Mesendoderm (in vitro differentiated cells): Measurements from ENCODE around the gene SEMA3C.
A peak's percentile ranks its signal among the peaks of the same experiment; 100 is the strongest.

Source experiments
- DNase-seq: peaks from one replicate; pipeline ENCODE4 v3.0.0; 2013
- H2AK5ac ChIP-seq: 2 replicates; pipeline ENCODE4 v1.6.1; 2013; ENCODE audit warnings: low read length, inconsistent platforms
- H2BK120ac ChIP-seq: 2 replicates; pipeline ENCODE4 v1.6.1; 2013; ENCODE audit warnings: low read depth, mild to moderate bottlenecking, low read length, moderate library complexity, mixed read lengths
- H2BK15ac ChIP-seq: replicated peaks from 2 replicates; pipeline ENCODE4 v1.6.1; 2013; ENCODE audit warnings: low read depth, mild to moderate bottlenecking, moderate library complexity
- H2BK5ac ChIP-seq: 2 replicates; pipeline ENCODE4 v1.6.1; 2013; ENCODE audit warnings: low read length, inconsistent platforms
- H3K18ac ChIP-seq: 2 replicates; pipeline ENCODE4 v1.6.1; 2013; ENCODE audit warnings: mild to moderate bottlenecking, low read length, mixed read lengths
- H3K23ac ChIP-seq: one replicate; pipeline ENCODE4 v1.6.1; 2013; ENCODE audit warnings: low read length
- H3K27ac ChIP-seq: 2 replicates; pipeline ENCODE4 v1.5.1; 2013; ENCODE audit warnings: low read depth, mild to moderate bottlenecking, inconsistent platforms, low read length, moderate library complexity
- H3K27me3 ChIP-seq: 2 replicates; pipeline ENCODE4 v1.6.1; 2013; ENCODE audit warnings: low read length, control low read depth, mild to moderate bottlenecking, inconsistent platforms; ENCODE audit not compliant: insufficient read depth, poor library complexity
- H3K36me3 ChIP-seq: 2 replicates; pipeline ENCODE4 v1.6.1; 2013; ENCODE audit warnings: low read length, inconsistent platforms; ENCODE audit not compliant: control insufficient read depth, insufficient read depth
- H3K4ac ChIP-seq: one replicate; pipeline ENCODE4 v1.6.1; 2013; ENCODE audit warnings: low read depth, mild to moderate bottlenecking, low read length, moderate library complexity
- H3K4me1 ChIP-seq: 2 replicates; pipeline ENCODE4 v1.6.1; 2013; ENCODE audit warnings: low read depth, low read length, inconsistent platforms; ENCODE audit not compliant: control insufficient read depth
- H3K4me2 ChIP-seq: 2 replicates; pipeline ENCODE4 v1.6.1; 2013; ENCODE audit warnings: low read length
- H3K4me3 ChIP-seq: 2 replicates; pipeline ENCODE4 v1.5.1; 2013; ENCODE audit warnings: mild to moderate bottlenecking, low read length
- H3K56ac ChIP-seq: one replicate; pipeline ENCODE4 v1.6.1; 2013; ENCODE audit warnings: low read length
- H3K79me1 ChIP-seq: 2 replicates; pipeline ENCODE4 v1.6.1; 2013; ENCODE audit warnings: low read length, inconsistent platforms
- H3K79me2 ChIP-seq: 2 replicates; pipeline ENCODE4 v1.6.1; 2013; ENCODE audit warnings: mild to moderate bottlenecking, low read length; ENCODE audit not compliant: control insufficient read depth, insufficient read depth
- H3K9ac ChIP-seq: 2 replicates; pipeline ENCODE4 v1.6.1; 2013; ENCODE audit warnings: low read length, inconsistent platforms
- H4K5ac ChIP-seq: one replicate; pipeline ENCODE4 v1.6.1; 2013; ENCODE audit warnings: low read length
- H4K8ac ChIP-seq: one replicate; pipeline ENCODE4 v1.6.1; 2013; ENCODE audit warnings: low read depth, mild to moderate bottlenecking, control low read depth, low read length, moderate library complexity
- WGBS: extraction: QIAGEN DNeasy Blood & Tissue Kit; methylation state at CpG from one replicate; pipeline ENCODE4 v1.1.7; 2013; ENCODE audit warnings: low lambda C conversion rate, missing lambda C conversion rate; ENCODE audit not compliant: insufficient coverage; ENCODE audit errors: extremely low coverage; 5-methylcytosine and 5-hydroxymethylcytosine counted together

SEMA3C gene

DNA sequence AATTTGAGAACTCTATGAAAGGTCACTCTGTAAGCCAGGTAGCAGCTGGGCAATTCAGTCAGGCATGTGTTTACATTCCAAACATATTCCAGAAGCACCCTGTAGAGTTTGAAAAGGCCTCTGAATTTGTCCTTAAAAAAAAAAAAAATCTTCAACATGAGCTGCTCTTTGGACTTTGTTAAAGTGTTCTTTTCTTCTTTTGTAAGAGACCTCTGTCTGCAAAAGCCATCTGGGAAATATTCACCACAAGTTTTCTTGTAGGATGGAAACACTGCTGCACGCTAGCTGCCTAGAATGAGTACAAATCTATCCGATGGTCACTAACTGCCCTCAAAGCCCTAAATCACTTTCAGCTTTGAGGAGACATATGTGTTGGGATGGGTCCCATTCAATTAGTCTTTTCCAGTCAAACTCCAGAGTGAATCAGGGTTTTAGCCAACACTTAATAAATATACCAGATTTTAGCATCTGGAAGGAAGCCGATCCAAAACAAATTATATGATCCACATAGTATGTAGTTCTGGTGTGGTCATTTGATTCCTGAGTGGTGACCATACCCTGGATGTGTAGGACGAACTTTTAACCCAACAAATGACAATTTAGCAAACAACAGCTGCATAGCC lies 194.5 kb downstream of the SEMA3C start:
- no peak overlapping the region for H3K4ac ChIP-seq

DNA sequence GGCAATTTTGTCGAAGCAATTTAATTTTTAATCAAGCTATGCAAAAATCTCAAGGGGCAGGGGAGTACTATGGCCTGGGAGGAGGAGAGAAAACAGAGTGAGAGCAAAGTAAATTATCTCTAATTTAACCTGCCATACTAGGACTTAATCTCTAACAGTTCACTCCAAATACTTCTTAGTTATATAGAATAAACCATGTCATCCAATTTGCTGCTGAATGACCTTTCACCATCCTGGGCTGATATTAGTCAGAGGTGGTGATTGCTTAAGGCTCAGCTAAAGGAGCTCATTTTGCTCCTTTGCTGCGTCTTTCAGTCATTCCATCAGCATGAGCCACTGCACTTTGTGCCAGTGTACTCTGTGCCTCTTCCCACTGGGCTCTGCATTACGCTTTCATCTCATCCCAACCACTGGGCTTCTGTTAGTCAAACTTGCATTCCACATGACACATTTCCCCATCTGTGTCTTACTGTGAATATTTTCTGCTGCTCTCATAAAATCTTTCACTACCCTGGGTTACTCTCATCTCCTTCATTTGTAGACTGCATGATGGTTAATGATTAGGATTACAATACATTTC lies 196.1 kb downstream of the SEMA3C start:
- Histone ChIP-seq H3K79me1 (no peaks in the 10 kb centered on the region), H3K4me1 (peaks cover 3% of the 10 kb centered on the region), H3K79me2 (no peaks in the 10 kb centered on the region), H3K36me3 (no peaks in the 10 kb centered on the region), H2AK5ac (no peak overlapping the region), H2BK15ac (no peak overlapping the region), H2BK120ac (no peak overlapping the region), H3K23ac (no peak overlapping the region), H3K9ac (no peak overlapping the region), H3K18ac (peak overlapping the region; percentile 60), H4K5ac (no peak overlapping the region), H3K4ac (no peak overlapping the region), H4K8ac (no peak overlapping the region), H3K27ac (peak overlapping the region; percentile 42), H3K56ac (peak overlapping the region; percentile 56), H3K27me3 (no peaks in the 10 kb centered on the region), H3K4me2 (no peak overlapping the region), H2BK5ac (peak overlapping the region; percentile 45), H3K4me3 (no peak overlapping the region)
- no CpG with 5 or more reads among the region's 3 CpGs for WGBS
- DNase-seq = peak; percentile 86

More for the DNA sequence above, 194.5 kb downstream of the SEMA3C start:
- Histone ChIP-seq H3K18ac (no peak overlapping the region), H3K56ac (no peak overlapping the region), H2AK5ac (no peak overlapping the region), H2BK120ac (no peak overlapping the region), H2BK15ac (no peak overlapping the region), H3K36me3 (no peaks in the 10 kb centered on the region), H4K5ac (no peak overlapping the region), H3K23ac (no peak overlapping the region), H3K27me3 (no peaks in the 10 kb centered on the region), H3K4me2 (no peak overlapping the region), H3K79me1 (no peaks in the 10 kb centered on the region), H3K4me3 (no peak overlapping the region), H3K79me2 (no peaks in the 10 kb centered on the region), H4K8ac (no peak overlapping the region), H3K9ac (no peak overlapping the region), H3K4me1 (peaks cover 3% of the 10 kb centered on the region), H3K27ac (peak overlapping the region; percentile 63), H2BK5ac (no peak overlapping the region)
- peak; percentile 65 for DNase-seq
- WGBS = no CpG with 5 or more reads among the region's 4 CpGs

DNA sequence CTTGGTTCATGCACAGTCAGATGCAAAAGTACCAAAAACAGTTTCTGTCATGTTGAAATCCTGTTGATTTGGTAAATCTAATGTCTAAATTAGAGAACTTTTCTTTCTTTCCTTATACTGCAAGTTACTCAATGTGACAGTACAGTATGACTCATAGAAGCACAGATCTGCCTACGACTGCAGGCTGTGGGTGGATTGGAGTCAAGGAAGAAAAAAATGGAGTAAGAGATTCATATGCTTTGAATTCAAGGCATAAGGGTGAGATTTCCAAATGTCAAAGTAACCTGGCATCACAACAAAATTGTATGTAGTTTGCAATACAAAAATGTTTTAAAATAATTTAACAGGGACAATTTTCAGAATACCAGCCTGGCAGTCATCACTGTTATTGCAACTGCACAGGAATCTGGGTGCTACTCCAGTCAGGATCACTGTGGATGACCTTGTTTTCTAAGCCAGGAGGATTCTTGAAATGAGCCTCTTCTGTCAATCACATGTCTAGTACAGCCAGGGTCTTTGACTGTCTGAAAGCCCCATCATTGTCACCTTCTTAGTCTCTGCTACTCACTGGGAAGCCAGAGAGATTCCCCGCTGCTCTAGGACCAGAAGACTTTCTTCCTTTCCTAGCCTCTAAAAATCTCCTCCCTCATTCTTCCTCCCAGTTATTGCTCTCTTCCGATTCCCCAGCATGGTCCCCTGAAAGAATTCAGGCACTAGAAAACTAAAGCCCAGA lies 196.8 kb downstream of the SEMA3C start:
- Histone ChIP-seq H4K5ac (no peak overlapping the region), H3K4me2 (no peak overlapping the region), H3K18ac (peak overlapping the region; percentile 60), H3K27ac (peak overlapping the region; percentile 48), H2BK5ac (no peak overlapping the region), H2AK5ac (no peak overlapping the region), H3K9ac (no peak overlapping the region), H2BK15ac (no peak overlapping the region), H3K36me3 (no peaks in the 10 kb centered on the region), H3K4ac (no peak overlapping the region), H3K27me3 (no peaks in the 10 kb centered on the region), H3K79me1 (no peaks in the 10 kb centered on the region), H3K4me1 (peaks cover 3% of the 10 kb centered on the region), H3K23ac (no peak overlapping the region), H3K4me3 (no peak overlapping the region), H3K79me2 (no peaks in the 10 kb centered on the region), H3K56ac (no peak overlapping the region), H4K8ac (no peak overlapping the region), H2BK120ac (no peak overlapping the region)
- no CpG with 5 or more reads among the region's 3 CpGs for WGBS
- DNase-seq = peak; percentile 32

DNA sequence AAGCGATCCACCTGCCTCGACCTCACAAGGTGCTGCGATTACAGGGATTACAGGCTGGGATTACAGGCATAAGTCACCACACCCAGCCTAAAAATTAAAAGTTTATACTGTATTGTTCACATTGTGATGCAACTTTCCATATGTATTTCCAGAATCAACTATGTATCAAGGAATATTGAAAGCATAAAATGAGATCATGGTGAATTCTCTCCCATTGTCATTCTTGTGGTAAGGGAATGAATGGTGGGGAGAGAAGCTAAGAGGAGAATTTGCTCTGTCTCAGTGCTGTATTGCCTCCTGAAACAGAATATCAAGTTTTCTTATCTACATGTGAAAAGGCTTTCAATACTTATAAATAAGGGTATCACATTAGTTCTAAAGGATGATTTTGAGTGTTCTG lies 198.7 kb downstream of the SEMA3C start:
- no peaks in the 10 kb centered on the region for H3K36me3 ChIP-seq
- H2BK15ac ChIP-seq = no peak overlapping the region
- no peak overlapping the region for H3K56ac ChIP-seq
- H3K27me3 ChIP-seq = no peaks in the 10 kb centered on the region
- no peak overlapping the region for H2BK120ac ChIP-seq
- no peak overlapping the region for H3K9ac ChIP-seq
- H3K4ac ChIP-seq = no peak overlapping the region
- H3K79me1 ChIP-seq = no peaks in the 10 kb centered on the region
- H2AK5ac ChIP-seq = no peak overlapping the region
- H3K4me1 ChIP-seq = peaks cover 3% of the 10 kb centered on the region
- H3K23ac ChIP-seq = no peak overlapping the region
- H3K27ac ChIP-seq = no peak overlapping the region
- no peak overlapping the region for H4K5ac ChIP-seq
- DNase-seq = no peak
- H3K4me2 ChIP-seq = no peak overlapping the region
- no peak overlapping the region for H3K18ac ChIP-seq
- WGBS = no CpG with 5 or more reads among the region's 3 CpGs
- H3K4me3 ChIP-seq = no peak overlapping the region
- no peak overlapping the region for H2BK5ac ChIP-seq
- H3K79me2 ChIP-seq = no peaks in the 10 kb centered on the region
- peak overlapping the region; percentile 39 for H4K8ac ChIP-seq

DNA sequence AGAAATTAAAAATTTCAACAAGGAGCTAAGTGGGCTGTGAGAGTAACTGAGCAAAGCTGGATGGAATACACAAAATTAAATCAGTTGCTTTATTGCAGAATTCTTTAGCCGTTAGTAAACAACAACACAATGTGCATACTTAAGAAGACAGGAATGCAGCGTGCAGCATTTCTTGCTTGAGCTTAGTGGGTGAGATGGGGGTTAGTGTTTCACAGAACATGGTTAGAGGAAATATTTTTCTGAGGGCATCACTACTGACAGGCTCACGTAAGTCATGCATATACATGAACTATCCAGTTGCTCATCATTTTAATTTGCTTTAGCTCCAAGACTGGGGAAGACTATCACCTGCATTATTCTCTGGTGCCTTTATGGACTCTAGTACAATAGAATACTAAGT lies 199.6 kb downstream of the SEMA3C start:
- no peak overlapping the region for H3K18ac ChIP-seq
- no peak overlapping the region for H3K4ac ChIP-seq
- no peak overlapping the region for H3K9ac ChIP-seq
- no peak overlapping the region for H4K8ac ChIP-seq
- no peaks in the 10 kb centered on the region for H3K79me1 ChIP-seq
- H3K56ac ChIP-seq = no peak overlapping the region
- H3K79me2 ChIP-seq = no peaks in the 10 kb centered on the region
- no peak overlapping the region for H2BK5ac ChIP-seq
- no peaks in the 10 kb centered on the region for H3K36me3 ChIP-seq
- no peak overlapping the region for H2BK15ac ChIP-seq
- no peak overlapping the region for H3K4me2 ChIP-seq
- no peak for DNase-seq
- H3K4me1 ChIP-seq = peaks cover 3% of the 10 kb centered on the region
- H3K27me3 ChIP-seq = no peaks in the 10 kb centered on the region
- H3K4me3 ChIP-seq = no peak overlapping the region
- no peak overlapping the region for H3K27ac ChIP-seq
- H3K23ac ChIP-seq = no peak overlapping the region
- WGBS = no CpG with 5 or more reads among the region's 3 CpGs
- H2AK5ac ChIP-seq = no peak overlapping the region
- no peak overlapping the region for H4K5ac ChIP-seq
- H2BK120ac ChIP-seq = no peak overlapping the region
